Fibroblast of peridontal ligament (primary cell): Measurements from ENCODE around the gene TMEM38B.
"Not testable (repeated sequence)": the region's sequence is repeated elsewhere in the genome, so short reads cannot be mapped to it uniquely, and the experiment has no call there.

Experiments
- DNase-seq: peaks from one replicate; pipeline ENCODE4 v3.0.0-alpha.2; 2010; ENCODE audit errors: extremely low read depth

The TMEM38B gene

DNA sequence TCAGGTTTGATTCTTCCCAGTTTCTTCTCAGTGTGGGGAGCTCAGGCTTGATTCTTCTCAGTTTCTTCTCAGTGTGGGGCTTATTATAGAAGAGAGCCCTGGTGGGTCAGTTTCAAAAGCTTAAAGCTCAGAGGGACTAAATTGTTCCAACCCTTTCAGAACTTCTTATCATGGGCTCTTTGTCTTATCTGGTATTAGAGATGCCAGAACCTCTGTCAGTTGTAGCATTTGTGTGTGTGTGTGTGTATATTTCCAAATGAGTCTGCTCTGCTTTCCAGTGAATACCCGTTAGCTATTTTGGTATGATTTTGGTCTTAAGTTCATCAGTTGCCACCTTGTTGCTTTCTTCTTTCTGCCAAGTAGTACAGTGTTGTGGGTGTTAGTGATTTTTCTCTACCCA lies 21.8 kb downstream of the TMEM38B start:
- no peak for DNase-seq

DNA sequence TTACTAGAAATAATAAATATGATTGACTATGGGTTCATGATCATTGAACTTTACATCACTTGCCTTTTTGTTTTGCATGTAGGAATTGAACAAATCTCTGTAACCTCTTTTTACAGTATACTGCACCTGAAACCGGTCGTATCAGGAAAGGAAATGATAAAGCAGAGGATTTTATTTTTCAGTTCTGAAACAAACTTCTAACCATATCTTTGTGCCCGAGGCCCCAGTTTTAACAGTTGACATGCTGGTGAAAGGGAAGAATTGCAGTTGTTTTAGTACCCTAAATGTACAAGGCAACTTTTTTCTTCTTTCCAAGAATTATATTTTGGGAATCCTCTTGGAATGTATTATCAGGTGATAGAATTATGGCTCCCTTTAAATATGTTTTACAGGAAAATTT lies 27.8 kb downstream of the TMEM38B start:
- no peak for DNase-seq

DNA sequence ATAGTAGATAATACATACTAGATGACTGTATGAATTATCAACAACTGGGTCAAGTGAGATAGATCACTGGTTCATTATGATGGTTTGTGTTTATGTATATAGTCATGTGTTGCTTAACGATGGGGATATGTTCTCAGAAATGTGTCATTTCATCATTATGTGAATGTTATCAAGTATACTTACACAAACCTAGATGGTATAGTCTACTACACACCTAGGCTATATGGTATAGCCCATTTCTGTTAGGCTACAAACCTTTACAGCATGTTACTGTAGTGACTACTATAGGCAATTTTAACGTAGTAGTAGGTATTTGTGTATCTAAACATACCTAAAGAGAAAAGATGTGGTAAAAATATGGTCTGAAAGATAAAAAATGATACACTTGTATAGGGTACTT lies 31.0 kb downstream of the TMEM38B start:
- no peak for DNase-seq

DNA sequence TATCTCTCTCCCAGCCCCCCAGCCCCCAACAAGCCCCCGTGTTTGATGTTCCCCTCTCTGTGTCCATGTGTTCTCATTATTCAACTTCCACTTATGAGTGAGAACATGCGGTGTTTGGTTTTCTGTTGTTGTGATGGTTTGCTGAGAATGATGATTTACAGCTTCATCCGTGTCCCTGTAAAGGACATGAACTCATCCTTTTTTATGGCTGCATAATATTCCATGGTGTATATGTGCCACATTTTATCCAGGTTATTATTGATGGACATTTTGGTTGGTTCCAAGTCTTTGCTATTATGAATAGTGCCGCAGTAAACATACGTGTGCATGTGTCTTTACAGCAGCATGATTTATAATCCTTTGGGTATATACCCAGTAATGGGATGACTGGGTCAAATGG lies 33.9 kb downstream of the TMEM38B start:
- not testable (repeated sequence) for DNase-seq

DNA sequence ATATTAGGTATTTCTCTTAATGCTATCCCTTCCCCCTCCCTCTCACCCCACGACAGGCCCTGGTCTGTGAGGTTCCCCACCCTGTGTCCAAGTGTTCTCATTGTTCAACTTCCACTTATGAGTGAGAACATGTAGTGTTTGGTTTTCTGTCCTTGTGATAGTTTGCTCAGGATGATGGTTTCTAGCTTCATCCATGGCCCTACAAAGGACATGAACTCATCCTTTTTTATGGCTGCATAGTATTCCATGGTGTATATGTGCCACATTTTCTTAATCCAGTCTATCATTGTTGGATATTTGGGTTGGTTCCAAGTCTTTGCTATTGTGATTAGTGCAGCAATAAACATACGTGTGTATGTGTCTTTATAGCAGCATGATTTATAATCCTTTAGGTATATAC lies 37.1 kb downstream of the TMEM38B start:
- DNase-seq = not testable (repeated sequence)

DNA sequence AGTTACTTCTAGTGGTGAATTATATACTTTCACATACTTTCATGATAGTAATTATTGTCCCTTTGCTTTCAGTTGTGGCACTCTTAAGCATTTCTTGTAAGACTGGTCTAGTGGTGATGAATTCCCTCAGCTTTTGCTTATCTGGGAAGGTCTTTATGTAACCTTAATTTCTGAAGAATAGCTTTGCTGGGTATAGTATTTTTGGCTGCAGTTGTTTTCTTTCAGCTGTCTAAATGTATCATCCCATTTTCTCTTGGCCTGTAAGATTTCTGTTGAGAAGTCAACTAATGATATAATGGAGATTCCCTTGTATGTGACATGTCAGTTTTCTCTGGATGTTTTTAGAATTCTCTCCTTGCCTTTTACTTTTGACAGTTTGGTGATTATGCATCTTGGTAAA lies 41.0 kb downstream of the TMEM38B start:
- DNase-seq = no peak

DNA sequence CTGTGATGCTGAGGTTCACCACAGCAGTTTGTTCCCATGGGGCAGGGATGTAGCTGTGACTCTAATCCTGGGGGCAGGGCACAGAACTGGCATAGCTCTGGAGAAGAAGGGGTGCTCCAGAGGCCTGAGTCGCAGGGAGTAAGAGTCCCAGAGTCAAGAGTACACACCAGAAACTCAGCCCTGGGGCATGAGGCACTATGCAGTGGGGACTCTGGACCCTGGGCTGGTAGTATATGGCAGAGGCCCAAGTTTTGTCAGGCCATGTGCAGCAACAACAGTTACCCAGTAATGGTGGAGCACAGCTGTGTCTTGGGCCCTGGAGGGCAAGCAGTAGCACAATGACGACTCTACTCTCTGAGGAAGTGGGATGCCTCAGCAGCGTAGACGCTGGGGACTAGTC lies 42.9 kb downstream of the TMEM38B start:
- no peak for DNase-seq

DNA sequence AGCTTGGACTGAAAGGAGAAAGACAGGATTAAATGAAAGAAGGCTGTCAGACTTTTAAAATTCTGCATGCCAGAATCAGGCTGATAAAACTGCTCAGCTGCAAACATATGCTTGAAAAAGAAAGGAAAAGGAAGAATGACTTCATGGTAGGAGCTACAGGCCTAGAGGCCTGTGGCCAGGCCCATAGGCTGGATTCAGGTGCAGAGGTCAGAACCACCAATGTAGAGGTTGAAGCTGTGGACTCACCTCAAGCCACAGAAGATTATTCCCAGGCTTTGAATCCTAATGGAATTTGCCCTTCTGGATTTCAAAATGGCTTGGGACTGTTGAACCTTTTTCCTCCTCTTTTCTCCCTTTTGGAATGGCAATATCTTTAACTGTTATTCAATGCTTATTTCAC lies 47.7 kb downstream of the TMEM38B start:
- no peak for DNase-seq

DNA sequence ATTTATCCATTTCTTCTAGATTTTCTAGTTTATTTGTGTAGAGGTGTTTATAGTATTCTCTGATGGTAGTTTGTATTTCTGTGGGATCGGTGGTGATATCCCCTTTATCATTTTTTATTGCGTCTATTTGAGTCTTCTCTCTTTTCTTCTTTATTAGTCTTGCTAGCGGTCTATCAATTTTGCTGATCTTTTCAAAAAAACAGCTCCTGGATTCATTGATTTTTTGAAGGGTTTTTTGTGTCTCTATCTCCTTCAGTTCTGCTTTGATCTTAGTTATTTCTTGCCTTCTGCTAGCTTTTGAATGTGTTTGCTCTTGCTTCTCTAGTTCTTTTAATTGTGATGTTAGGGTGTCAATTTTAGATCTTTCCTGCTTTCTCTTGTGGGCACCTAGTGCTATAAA lies 53.0 kb downstream of the TMEM38B start:
- DNase-seq = not testable (repeated sequence)

DNA sequence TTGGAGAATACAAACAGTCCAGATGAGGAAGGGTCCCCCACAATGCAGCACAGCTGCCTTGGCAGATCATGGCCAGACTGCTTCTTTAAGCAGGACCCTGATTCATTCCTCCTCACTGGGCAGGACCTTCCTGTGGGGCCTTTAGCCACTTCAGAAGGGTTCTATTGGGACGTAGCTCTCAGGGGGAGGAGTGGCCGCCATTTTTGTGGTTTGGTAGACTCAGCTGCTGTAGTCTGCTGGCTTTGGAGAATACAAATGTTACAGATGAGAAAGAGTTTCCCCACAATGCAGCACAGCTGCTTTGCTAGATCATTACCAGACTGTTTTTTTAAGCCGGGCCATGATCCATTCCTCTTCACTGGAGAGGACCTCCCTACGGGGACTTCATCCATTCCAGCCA lies 57.4 kb downstream of the TMEM38B start:
- DNase-seq = no peak

DNA sequence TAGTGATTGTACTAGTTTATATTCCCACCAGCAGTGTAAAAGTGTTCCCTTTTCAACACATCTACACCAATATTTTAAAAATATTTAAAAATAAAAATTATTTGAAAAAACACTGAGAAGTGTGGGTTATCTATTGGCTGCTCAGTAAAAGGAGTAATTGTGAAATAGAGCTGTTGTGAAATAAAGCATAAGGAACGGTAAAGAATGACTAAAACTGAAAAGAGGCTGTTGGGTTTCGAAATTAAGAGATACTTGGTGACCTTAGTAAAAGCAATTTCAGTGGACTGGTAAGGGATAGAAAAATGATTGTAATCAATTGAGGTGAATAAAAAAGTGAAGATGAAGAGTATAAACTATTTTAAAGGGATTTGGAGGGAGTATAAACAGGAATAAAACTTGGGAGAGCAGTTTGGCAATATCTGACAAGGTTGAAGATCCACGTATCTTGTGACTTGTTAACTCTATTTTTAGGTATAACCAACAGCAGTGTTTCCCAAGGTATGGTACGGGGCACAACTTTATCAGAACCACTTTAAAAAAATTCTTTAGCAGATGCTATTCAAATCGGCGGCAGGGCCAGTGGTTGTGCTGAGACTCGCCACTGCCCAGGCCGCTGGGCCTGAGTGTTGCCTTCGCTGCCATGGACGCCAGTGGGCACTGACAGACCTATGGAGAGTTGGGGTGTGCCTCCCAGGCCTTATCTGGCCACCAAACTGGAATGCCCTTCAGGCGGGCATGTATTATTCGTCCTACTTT lies 63.3 kb downstream of the TMEM38B start:
- DNase-seq = peak; percentile 17

DNA sequence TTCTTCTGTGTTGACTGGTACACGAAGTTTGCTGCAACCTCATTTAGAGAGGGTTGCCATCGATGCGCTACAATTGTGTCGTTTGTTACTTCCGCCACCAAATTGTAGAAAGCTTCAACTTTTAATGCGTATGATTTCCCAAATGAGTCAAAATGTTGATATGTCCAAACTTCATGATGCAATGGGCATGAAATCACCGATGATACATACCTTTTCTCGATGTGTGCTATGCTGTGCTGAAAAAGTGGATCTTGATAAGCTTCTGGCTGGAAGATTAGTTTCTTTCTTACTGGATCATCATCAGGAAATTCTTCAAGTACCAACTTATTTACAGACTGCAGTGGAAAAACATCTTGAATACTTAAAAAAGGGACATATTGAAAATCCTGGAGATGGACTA lies 65.7 kb downstream of the TMEM38B start:
- DNase-seq = no peak

DNA sequence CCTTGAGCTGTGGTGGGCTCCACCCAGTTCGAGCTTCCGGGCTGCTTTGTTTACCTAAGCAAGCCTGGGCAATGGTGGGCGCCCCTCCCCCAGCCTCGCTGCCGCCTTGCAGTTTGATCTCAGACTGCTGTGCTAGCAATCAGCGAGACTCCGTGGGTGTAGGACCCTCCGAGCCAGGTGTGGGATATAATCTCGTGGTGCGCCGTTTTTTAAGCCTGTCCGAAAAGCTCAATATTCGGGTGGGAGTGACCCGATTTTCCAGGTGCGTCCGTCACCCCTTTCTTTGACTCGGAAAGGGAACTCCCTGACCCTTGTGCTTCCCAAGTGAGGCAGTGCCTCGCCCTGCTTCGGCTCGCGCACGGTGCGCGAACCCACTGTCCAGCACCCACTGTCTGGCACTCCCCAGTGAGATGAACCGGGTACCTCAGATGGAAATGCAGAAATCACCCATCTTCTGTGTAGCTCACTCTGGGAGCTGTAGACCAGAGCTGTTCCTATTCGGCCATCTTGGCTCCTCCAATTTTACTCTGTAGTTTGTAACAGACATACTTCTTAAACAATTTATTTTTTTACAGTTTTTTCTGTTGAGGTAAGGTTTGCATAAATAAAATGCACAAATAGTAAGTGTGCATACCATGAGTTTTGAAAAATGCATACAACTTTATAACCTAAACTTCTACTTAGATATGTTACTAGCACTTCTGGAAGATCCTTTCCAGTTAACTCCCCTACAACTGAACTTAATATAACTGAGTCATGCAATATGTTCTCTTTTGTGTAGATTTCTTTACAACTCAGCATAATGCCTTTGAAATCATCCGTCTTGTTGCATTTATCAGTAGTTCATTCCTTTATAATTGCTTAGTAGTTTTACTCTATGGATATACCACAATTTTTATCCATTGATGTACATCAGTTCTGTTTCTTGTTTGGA lies 88.5 kb downstream of the TMEM38B start:
- DNase-seq = not testable (repeated sequence)

DNA sequence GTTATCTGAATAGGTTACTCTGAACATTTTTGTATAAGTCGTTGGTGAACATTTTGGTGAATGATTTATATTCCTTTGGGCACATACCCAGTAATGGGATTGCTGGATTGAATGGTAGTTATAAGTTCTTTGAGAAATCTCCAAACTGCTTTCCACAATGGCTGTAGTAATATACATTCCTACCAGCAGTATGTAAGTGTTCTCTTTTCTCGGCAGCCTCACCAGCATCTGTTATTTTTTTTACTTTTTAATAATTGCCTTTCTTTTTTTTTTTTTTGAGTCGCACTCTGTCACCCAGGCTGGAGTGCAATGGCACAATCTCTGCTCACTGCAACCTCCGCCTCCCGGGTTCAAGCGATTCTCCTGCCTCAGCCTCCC lies 89.1 kb downstream of the TMEM38B start:
- not testable (repeated sequence) for DNase-seq

DNA sequence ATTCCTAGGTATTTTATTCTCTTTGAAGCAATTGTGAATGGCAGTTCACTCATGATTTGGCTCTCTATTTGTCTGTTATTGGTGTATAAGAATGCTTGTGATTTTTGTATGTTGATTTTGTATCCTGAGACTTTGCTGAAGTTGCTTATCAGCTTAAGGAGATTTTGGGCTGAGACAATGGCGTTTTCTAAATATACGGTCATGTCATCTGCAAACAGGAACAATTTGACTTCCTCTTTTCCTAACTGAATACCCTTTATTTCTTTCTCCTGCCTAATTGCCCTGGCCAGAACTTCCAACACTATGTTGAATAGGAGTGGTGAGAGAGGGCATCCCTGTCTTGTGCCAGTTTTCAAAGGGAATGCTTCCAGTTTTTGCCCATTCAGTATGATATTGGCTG lies 92.5 kb downstream of the TMEM38B start:
- DNase-seq = not testable (repeated sequence)

DNA sequence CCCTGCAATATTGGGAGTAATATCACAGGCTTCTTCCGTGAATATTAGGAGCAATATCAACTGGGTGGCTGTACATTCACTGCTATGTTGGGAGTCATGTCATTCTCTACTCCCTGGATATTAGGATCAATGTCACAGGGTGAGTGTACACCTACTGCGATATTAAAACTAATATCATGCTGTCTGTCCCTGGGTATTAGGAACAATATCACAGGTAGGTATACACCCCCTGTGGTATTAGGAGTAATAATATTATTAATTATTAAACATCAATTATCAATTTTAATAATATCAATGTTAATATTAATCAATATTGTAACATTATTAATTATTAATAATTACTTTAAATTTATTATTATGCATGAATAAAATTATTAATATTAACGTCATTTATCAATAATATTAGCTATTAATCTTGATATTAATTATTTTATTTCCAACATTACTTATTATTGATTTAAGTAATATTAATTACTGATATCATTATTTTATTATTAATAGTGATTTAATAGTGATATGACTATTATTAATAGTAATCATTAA lies 121.9 kb downstream of the TMEM38B start:
- no peak for DNase-seq

DNA sequence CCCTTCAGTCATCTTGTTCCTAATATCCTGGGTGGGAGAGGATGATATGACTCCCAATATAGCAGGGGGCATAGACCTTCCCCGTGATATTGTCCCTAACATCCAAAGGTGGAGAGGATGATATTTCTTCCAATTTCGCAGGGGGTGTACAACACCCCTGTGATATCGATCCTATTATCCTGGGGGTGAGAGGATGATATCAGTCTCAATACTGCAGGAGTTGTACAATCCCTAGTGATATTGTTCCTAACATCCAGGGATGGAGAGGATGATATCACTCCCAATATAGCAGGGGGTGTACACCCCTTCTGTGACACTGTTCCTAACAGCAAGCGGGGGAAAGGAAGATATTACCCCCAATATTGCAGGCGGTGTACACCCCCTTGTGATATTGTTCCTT lies 122.6 kb downstream of the TMEM38B start:
- no peak for DNase-seq

DNA sequence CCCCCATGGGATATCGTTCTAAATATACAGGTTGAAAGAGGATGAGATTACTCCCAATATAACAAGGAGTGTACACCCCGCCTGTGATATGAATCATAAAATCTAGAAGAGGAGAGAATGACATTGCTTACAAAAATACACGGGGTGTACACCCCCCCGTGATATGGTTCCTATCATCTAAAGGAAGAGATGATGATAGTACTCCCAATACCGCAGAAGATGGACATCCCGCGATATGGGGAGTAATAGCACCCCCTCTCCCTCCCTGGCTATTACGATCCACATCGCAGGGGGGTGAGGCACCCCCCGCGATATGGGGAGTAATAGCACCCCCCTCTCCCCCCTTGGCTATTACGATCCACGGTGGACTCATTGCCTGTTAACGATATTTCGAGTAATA lies 124.6 kb downstream of the TMEM38B start:
- no peak for DNase-seq

DNA sequence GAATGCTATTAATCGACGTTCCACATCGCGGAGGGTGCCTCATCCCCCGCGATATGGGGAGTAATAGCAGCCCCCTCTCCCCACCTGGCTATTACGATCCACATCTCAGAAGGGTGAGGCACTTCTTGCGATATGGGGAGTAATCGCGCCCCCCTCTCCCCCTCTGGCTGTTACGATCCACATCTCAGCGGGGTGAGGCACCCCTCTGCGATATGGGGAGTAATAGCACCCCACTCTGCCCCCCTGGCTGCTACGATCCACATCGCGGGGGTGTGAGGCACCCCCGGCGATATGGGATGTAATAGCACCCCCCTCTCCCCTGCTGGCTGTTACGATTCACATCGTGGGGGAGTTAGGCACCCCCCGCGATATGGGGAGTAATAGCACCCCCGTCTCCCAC lies 128.5 kb downstream of the TMEM38B start:
- no peak for DNase-seq
